OCI-LY3 (cell line): ENCODE measurements around the gene TCF3.
"Not testable (repeated sequence)": the region's sequence is repeated elsewhere in the genome, so short reads cannot be mapped to it uniquely, and the experiment has no call there.

Source experiments
- H2AFZ ChIP-seq: fragments of 200-600, 300-600 bp; shearing (Covaris generic); 2 replicates; pipeline ENCODE4 v1.6.0; 2014; ENCODE audit warnings: antibody characterized with exemption, low read depth, low read length
- H3K27ac ChIP-seq: fragments of 200-600, 300-600 bp; sonication (generic); 2 replicates; pipeline ENCODE4 v1.5.1; 2014; ENCODE audit warnings: mild to moderate bottlenecking, low read length, moderate library complexity, mixed read lengths
- H3K27me3 ChIP-seq: fragments of 200-600, 300-600 bp; sonication (generic); 2 replicates; pipeline ENCODE4 v1.6.1; 2014; ENCODE audit warnings: low read depth, low read length, mixed read lengths
- H3K36me3 ChIP-seq: fragments of 200-600, 300-600 bp; sonication (generic); replicated peaks from 2 replicates; pipeline ENCODE3; 2014; ENCODE audit warnings: low read depth, low read length, mixed read lengths
- H3K4me1 ChIP-seq: fragments of 300-600, 200-600 bp; sonication (generic); 2 replicates; pipeline ENCODE4 v1.6.1; 2014; ENCODE audit warnings: low read length, mixed read lengths
- H3K4me2 ChIP-seq: fragments of 200-600, 300-600 bp; sonication (generic); 2 replicates; pipeline ENCODE4 v1.6.1; 2014; ENCODE audit warnings: low read length, mixed read lengths
- H3K4me3 ChIP-seq: fragments of 300-600, 200-600 bp; sonication (generic); 2 replicates; pipeline ENCODE4 v1.5.1; 2014; ENCODE audit warnings: antibody characterized with exemption, mild to moderate bottlenecking, low read length, moderate library complexity
- H3K79me2 ChIP-seq: fragments of 300-600, 200-600 bp; shearing (Covaris generic); 2 replicates; pipeline ENCODE4 v1.6.1; 2014; ENCODE audit warnings: mild to moderate bottlenecking, low read length, mixed read lengths
- H3K9ac ChIP-seq: fragments of 300-600, 200-600 bp; shearing (Covaris generic); 2 replicates; pipeline ENCODE4 v1.6.0; 2014; ENCODE audit warnings: mild to moderate bottlenecking, low read length, moderate library complexity
- H3K9me3 ChIP-seq: fragments of 200-600, 300-600 bp; shearing (Covaris generic); 2 replicates; pipeline ENCODE4 v1.6.1; 2014; ENCODE audit warnings: low read length, mixed read lengths; ENCODE audit not compliant: insufficient read depth
- H4K20me1 ChIP-seq: fragments of 200-600, 300-600 bp; sonication (generic); 2 replicates; pipeline ENCODE4 v1.6.1; 2016; ENCODE audit warnings: low read length, mixed read lengths; ENCODE audit not compliant: insufficient read depth
- CTCF ChIP-seq: fragments of 200-600, 300-600 bp; sonication (generic); IDR thresholded peaks from 2 replicates; pipeline ENCODE4 v1.5.1; 2014; ENCODE audit warnings: antibody characterized with exemption, low read length, low read depth
- EZH2phosphoT487 ChIP-seq: fragments of 200-600 bp; shearing (Covaris generic); IDR thresholded peaks from 2 replicates; pipeline ENCODE4 v1.6.1; 2018; ENCODE audit warnings: antibody characterized with exemption, mixed run types, low read depth

Gene TCF3

DNA sequence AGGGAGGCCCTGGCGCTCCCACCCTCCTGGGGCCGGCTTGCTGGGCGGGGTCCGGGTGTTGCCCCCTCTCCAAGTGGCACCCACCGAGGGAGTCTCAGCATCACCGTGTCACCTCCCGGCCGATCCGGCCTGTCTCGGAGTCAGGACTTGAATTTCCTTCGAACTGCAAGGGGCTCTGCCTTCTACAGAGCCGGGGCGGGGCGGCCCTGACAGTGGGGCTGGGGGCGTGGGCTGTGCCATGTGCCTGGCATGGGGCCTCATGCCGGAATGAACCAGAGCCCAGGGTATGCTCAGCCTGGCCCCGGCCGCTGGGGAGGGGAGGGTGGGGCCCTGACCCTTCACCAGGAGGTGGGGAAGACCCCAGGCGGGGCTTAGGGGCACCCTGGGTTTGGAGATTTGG lies 47.0 kb upstream of the TCF3 start:
- no peak overlapping the region for H3K9ac ChIP-seq
- H3K4me1 ChIP-seq, result no peaks in the 10 kb centered on the region
- TF ChIP-seq CTCF, result no peak
- TF ChIP-seq EZH2phosphoT487, result no peak
- H3K27ac ChIP-seq, result no peak overlapping the region
- H2AFZ ChIP-seq, result no peak overlapping the region
- H3K9me3 ChIP-seq, result no peaks in the 10 kb centered on the region
- H4K20me1 ChIP-seq, result no peaks in the 10 kb centered on the region
- H3K79me2 ChIP-seq, result no peaks in the 10 kb centered on the region
- H3K27me3 ChIP-seq, result no peaks in the 10 kb centered on the region
- H3K4me2 ChIP-seq, result no peak overlapping the region
- no peaks in the 10 kb centered on the region for H3K36me3 ChIP-seq
- H3K4me3 ChIP-seq, result no peak overlapping the region

GRCh38 chr19:1698636-1699035 lies 46.2 kb upstream of the TCF3 start:
- no peaks in the 10 kb centered on the region for H4K20me1 ChIP-seq
- H3K27ac ChIP-seq, result no peak overlapping the region
- H2AFZ ChIP-seq, result no peak overlapping the region
- no peaks in the 10 kb centered on the region for H3K79me2 ChIP-seq
- no peaks in the 10 kb centered on the region for H3K36me3 ChIP-seq
- H3K9me3 ChIP-seq, result no peaks in the 10 kb centered on the region
- TF ChIP-seq EZH2phosphoT487, result no peak
- no peak for TF ChIP-seq CTCF
- H3K4me2 ChIP-seq, result no peak overlapping the region
- H3K4me1 ChIP-seq, result no peaks in the 10 kb centered on the region
- no peaks in the 10 kb centered on the region for H3K27me3 ChIP-seq
- H3K9ac ChIP-seq, result no peak overlapping the region
- H3K4me3 ChIP-seq, result no peak overlapping the region

GRCh38 chr19:1695481-1695880 lies 43.1 kb upstream of the TCF3 start:
- not testable (repeated sequence) for H3K4me1 ChIP-seq, H3K4me3 ChIP-seq, H3K4me2 ChIP-seq, H4K20me1 ChIP-seq, H3K27me3 ChIP-seq, H3K9ac ChIP-seq, H2AFZ ChIP-seq, H3K79me2 ChIP-seq, H3K9me3 ChIP-seq, H3K36me3 ChIP-seq, H3K27ac ChIP-seq

DNA sequence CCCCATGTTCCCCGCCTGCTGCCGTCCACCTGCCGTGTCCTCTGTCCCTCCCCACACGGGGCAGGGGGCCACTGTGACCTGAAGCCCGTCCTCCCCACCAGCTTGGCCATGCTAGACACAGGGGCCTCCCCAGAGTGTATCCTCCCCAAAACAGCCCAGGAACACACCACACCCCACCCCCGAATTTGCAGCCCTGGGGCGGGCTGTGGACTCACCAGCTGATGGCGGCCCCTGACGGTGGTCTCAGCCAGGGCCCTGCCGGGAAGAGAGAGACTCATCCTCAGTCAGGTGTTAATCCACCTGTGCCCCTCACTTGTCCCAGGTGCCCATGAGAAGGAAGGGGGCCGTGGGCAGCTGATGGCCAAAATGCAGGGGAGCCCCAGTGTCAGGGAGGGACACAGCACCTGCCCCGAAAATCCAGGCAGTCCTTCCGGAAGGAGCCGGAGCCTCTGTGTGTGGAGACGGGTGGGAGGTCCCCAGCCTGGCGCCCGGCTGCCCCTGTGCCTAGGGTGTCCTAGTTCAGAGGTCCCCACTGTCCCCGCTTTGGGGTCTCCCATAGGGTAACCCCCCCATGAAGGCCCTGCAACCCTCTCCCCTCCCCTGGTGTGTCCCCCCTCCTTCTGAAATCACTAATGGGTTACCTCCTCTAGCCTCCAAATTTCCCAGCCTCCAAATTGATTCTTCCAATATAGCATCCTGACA lies 39.3 kb upstream of the TCF3 start:
- no peaks in the 10 kb centered on the region for H4K20me1 ChIP-seq
- H2AFZ ChIP-seq, result no peak overlapping the region
- no peaks in the 10 kb centered on the region for H3K4me1 ChIP-seq
- TF ChIP-seq CTCF (no peak), EZH2phosphoT487 (no peak)
- H3K9me3 ChIP-seq, result no peaks in the 10 kb centered on the region
- H3K27ac ChIP-seq, result no peak overlapping the region
- H3K4me2 ChIP-seq, result no peak overlapping the region
- H3K9ac ChIP-seq, result no peak overlapping the region
- H3K79me2 ChIP-seq, result no peaks in the 10 kb centered on the region
- no peak overlapping the region for H3K4me3 ChIP-seq
- H3K36me3 ChIP-seq, result no peaks in the 10 kb centered on the region
- no peaks in the 10 kb centered on the region for H3K27me3 ChIP-seq
